ENCODE data around the gene SIGLEC7.
A peak's percentile ranks its signal among the peaks of the same experiment; 100 is the strongest.
"Not testable (repeated sequence)": the region's sequence is repeated elsewhere in the genome, so short reads cannot be mapped to it uniquely, and the experiment has no call there.

Gene SIGLEC7

GRCh38 chr19:51140441-51140840 is 1.7 kb upstream of the SIGLEC7 start:
- DNase-seq, result no peak

- no peak for DNase-seq
These were observed 920 bp upstream of the SIGLEC7 start for GRCh38 chr19:51141181-51141580.

- DNase-seq, result not testable (repeated sequence)
These were observed 841 bp downstream of the SIGLEC7 start for GRCh38 chr19:51142809-51143475.

GRCh38 chr19:51143486-51143885 is 1.4 kb downstream of the SIGLEC7 start:
- DNase-seq, result no peak

- no peak for DNase-seq
These were observed 2.5 kb downstream of the SIGLEC7 start for GRCh38 chr19:51144482-51145045.

- no peak for DNase-seq
These were observed 3.9 kb downstream of the SIGLEC7 start for GRCh38 chr19:51145916-51146493.

GRCh38 chr19:51146751-51147150 is 4.7 kb downstream of the SIGLEC7 start:
- no peak for DNase-seq

- no peak for DNase-seq
These were observed 5.6 kb downstream of the SIGLEC7 start for GRCh38 chr19:51147663-51148062.

- no peak for DNase-seq
These were observed 6.5 kb downstream of the SIGLEC7 start for GRCh38 chr19:51148580-51148979.

GRCh38 chr19:51150627-51151026 is 8.5 kb downstream of the SIGLEC7 start:
- no peak for DNase-seq

GRCh38 chr19:51156710-51157109 is 14.6 kb downstream of the SIGLEC7 start:
- no peak for DNase-seq

- DNase-seq, result no peak
These were observed 15.2 kb downstream of the SIGLEC7 start for GRCh38 chr19:51157265-51157664.

GRCh38 chr19:51158474-51159129 is 16.5 kb downstream of the SIGLEC7 start:
- DNase-seq, result no peak

- no peak for DNase-seq
These were observed 17.6 kb downstream of the SIGLEC7 start for GRCh38 chr19:51159656-51160055.

GRCh38 chr19:51161266-51161665 is 19.2 kb downstream of the SIGLEC7 start:
- no peak for DNase-seq

GRCh38 chr19:51161867-51162496 is 19.9 kb downstream of the SIGLEC7 start:
- no peak for DNase-seq

- DNase-seq, result no peak
These were observed 21.2 kb downstream of the SIGLEC7 start for GRCh38 chr19:51163257-51163656.

GRCh38 chr19:51164215-51164614 is 22.1 kb downstream of the SIGLEC7 start:
- no peak for DNase-seq

GRCh38 chr19:51166846-51167490 is 24.9 kb downstream of the SIGLEC7 start:
- DNase-seq, result no peak

GRCh38 chr19:51168564-51169282 is 26.6 kb downstream of the SIGLEC7 start:
- DNase-seq, result no peak

- peak; percentile 9 for DNase-seq
These were observed 27.3 kb downstream of the SIGLEC7 start for GRCh38 chr19:51169283-51169918.

- DNase-seq, result no peak
These were observed 30.1 kb downstream of the SIGLEC7 start for GRCh38 chr19:51172223-51172622.

Data from NCI-H510A treated with DMSO at 0.1 percent for 48 hours (cell line).